Neutrophil (primary cell): ENCODE data around the gene SDCCAG8.

Experiments
- H3K27ac ChIP-seq: fragments of 200-600 bp; sonication (generic); 2 replicates; pipeline ENCODE4 v1.5.1; 2016; ENCODE audit warnings: mild to moderate bottlenecking, moderate library complexity
- H3K27me3 ChIP-seq: fragments of 200-600 bp; sonication (generic); 2 replicates; pipeline ENCODE4 v1.6.0; 2016; ENCODE audit warnings: mild to moderate bottlenecking
- H3K36me3 ChIP-seq: fragments of 200-600 bp; sonication (generic); 2 replicates; pipeline ENCODE4 v1.5.1; 2017
- H3K4me1 ChIP-seq, 2 experiments: fragments of 200-600 bp in 1 of 2; sonication (generic) in 1 of 2; 1 replicate in 1 of 2; 2 replicates in 1 of 2; pipeline versions ENCODE4 v1.5.1 to v1.6.1; 2013 to 2016; ENCODE audit warnings: low read depth in 1 of 2, low read length in 1 of 2, mild to moderate bottlenecking in 1 of 2, moderate library complexity in 1 of 2; ENCODE audit not compliant: control insufficient read depth in 1 of 2, insufficient read depth in 1 of 2
- H3K4me3 ChIP-seq, 2 experiments: fragments of 200-600 bp in 1 of 2; sonication (generic) in 1 of 2; 1 replicate in 1 of 2; 2 replicates in 1 of 2; pipeline ENCODE4 v1.5.1; 2013 to 2016; ENCODE audit warnings: low read depth in 1 of 2, low read length in 1 of 2, mild to moderate bottlenecking in 1 of 2, moderate library complexity in 1 of 2
- H3K9me3 ChIP-seq: fragments of 200-600 bp; sonication (generic); 2 replicates; pipeline ENCODE4 v1.5.1; 2016
- CTCF ChIP-seq: fragments of 200-600 bp; sonication (generic); IDR thresholded peaks from 2 replicates; pipeline ENCODE4 v1.5.1; 2016; ENCODE audit warnings: antibody characterized with exemption

The SDCCAG8 gene

GRCh38 chr1:243528459-243529121, 272.7 kb downstream of the SDCCAG8 start:
- TF ChIP-seq CTCF: no peak

GRCh38 chr1:243529512-243529911, 273.7 kb downstream of the SDCCAG8 start:
- no peaks in the 10 kb centered on the region for H3K9me3 ChIP-seq

More at GRCh38 chr1:243528459-243529121, 272.7 kb downstream of the SDCCAG8 start:
- no peaks in the 10 kb centered on the region for H3K36me3 ChIP-seq
- H3K27ac ChIP-seq: no peak overlapping the region
- H3K4me3 ChIP-seq: no peak overlapping the region
- H3K4me1 ChIP-seq: no peaks in the 10 kb centered on the region
- no peaks in the 10 kb centered on the region for H3K9me3 ChIP-seq
- no peaks in the 10 kb centered on the region for H3K27me3 ChIP-seq

GRCh38 chr1:243535014-243535413, 279.2 kb downstream of the SDCCAG8 start:
- Histone ChIP-seq H3K4me1 (no peaks in the 10 kb centered on the region), H3K27me3 (no peaks in the 10 kb centered on the region), H3K27ac (no peak overlapping the region), H3K4me3 (no peak overlapping the region), H3K9me3 (no peaks in the 10 kb centered on the region), H3K36me3 (no peaks in the 10 kb centered on the region)
- no peak for TF ChIP-seq CTCF

More at GRCh38 chr1:243529512-243529911, 273.7 kb downstream of the SDCCAG8 start:
- no peaks in the 10 kb centered on the region for H3K27me3 ChIP-seq
- no peak overlapping the region for H3K4me3 ChIP-seq
- TF ChIP-seq CTCF: no peak
- H3K36me3 ChIP-seq: no peaks in the 10 kb centered on the region
- H3K27ac ChIP-seq: no peak overlapping the region
- no peaks in the 10 kb centered on the region for H3K4me1 ChIP-seq

- Histone ChIP-seq H3K4me3 (no peak overlapping the region), H3K9me3 (no peaks in the 10 kb centered on the region), H3K36me3 (no peaks in the 10 kb centered on the region), H3K27me3 (no peaks in the 10 kb centered on the region), H3K27ac (no peak overlapping the region), H3K4me1 (no peaks in the 10 kb centered on the region)
- no peak for TF ChIP-seq CTCF
Observed at GRCh38 chr1:243539636-243540035, 283.8 kb downstream of the SDCCAG8 start.

- no peak for TF ChIP-seq CTCF
- Histone ChIP-seq H3K9me3 (no peaks in the 10 kb centered on the region), H3K27ac (no peak overlapping the region)
Observed at GRCh38 chr1:243542739-243543415, 287.0 kb downstream of the SDCCAG8 start.

More at GRCh38 chr1:243542739-243543415, 287.0 kb downstream of the SDCCAG8 start:
- no peaks in the 10 kb centered on the region for H3K4me1 ChIP-seq
- no peaks in the 10 kb centered on the region for H3K36me3 ChIP-seq
- H3K4me3 ChIP-seq: no peak overlapping the region
- H3K27me3 ChIP-seq: no peaks in the 10 kb centered on the region
